Fibroblast of peridontal ligament (primary cell): ENCODE measurements around the gene FBP1.
"Not testable (repeated sequence)": the region's sequence is repeated elsewhere in the genome, so short reads cannot be mapped to it uniquely, and the experiment has no call there.

Experiments used
- DNase-seq: peaks from one replicate; pipeline ENCODE4 v3.0.0-alpha.2; 2010; ENCODE audit errors: extremely low read depth

FBP1 gene

DNA sequence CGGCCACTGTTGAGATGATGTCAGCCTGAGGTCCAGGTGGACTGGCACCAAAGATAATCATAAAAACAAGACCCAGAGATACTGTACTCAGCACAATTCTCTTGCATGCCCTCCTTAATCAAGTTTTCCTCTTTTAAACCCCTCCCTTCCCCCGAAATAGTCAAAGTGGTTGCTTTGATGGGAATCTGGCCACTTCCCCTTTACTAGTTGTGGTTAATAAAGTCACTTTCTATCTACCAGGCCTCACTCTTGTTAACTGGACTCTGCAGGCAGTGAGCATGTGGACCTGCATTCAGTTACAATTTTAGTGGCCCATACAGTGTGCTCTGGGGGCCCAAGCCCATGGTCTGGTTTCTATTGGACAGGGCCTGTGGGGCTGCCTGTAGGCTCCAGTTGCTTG lies 63.2 kb downstream of the FBP1 start:
- DNase-seq: no peak

DNA sequence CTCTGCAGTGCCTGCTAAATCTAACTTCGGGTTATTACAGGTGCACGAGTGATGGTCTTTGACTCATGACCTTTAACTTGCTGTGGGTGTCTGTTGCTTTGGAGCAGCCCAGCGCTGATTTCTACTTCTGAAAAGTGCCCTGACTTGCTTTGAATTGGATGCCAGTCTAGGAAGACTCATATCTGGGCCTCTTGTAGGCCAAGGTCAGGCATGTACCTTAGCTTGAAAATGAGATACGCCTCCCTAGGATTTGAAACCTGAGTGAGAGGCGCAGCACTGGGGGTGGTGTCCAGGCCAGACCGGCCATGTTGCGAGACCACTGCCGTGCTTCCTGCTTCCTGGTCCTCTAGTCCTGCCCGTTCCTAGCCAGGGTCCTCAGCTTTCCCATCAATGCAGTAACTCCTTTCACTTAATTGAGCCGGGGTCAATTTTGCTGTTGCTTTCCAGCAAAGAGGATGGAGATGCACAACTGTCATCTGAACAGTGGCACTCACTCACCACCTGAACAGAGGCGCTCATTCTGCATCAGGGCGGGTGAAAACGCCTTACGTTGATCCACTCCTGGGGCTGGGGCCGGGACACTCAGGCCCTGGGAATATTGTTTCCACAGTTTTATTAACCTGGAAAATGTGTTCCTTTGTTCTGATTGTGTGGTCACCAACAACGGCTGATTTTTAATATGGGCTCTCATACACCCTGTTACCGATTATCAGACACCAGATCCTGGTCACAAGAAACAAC lies 70.2 kb downstream of the FBP1 start:
- DNase-seq: no peak

DNA sequence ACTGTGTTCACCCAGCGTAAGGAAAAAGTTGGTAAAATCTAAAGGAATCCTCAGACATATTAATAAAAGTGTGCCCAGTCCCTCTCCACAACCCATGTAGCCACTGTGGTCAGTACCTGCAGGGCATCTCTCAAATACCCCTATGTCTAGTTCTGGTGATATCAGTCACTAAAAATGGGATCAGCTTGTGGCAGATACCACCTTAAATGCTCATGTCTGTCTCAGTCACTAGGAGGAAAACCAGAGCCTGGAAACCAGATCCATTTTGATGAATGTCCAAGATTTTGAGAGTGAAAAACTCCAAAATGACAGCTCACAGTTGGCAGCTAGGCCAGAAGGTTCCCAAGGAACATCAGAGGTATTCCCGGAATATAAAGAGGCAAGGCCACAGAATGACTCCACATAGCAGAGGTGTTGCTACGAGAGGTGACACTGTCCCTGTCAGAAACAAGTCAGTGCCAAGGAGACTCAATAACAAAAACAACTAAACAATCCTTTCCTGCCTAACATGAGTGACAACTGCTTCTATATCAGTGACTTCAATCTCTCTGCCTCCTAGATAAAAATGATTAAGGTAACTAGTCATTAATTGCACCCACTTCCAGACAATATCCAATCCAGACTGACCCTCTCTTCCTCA lies 70.9 kb downstream of the FBP1 start:
- no peak for DNase-seq

DNA sequence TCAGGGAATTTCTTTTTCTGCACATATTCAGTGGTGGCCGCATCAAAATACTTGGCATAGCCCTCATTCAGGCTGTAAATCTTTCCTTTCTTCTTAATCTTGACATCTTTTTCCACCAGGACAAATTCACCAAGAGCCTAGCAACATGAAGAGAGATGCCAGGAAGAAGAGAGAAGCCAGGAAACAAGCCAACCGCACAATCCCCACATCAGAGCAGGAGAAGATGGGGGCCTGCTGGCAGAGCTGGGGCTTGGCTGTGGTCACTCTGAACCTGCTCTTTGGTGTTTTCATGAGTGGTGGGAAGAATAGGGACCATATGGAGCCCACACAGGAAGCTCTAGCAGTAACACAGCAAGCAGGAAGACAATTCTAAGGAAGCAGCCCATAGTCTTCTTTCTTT lies 72.0 kb downstream of the FBP1 start:
- no peak for DNase-seq

DNA sequence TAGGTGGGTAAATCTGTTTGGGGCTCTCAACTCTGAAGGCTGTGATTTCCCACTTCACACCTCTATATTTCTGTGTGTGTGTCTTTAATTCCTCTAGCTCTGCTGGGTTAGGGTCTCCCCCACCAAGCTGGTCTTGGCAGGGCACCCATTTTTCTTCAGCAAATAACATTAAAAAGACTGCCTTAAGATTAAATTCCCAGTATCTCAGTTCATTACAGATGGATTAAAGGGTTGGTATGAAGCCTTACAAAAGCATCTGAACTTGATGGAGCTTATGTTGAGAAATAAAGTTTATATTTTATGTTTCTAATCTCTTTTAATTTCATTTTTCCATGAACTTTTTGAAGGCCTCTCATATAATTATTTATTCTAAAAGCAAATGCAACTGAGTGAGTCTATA lies 72.8 kb downstream of the FBP1 start:
- no peak for DNase-seq

DNA sequence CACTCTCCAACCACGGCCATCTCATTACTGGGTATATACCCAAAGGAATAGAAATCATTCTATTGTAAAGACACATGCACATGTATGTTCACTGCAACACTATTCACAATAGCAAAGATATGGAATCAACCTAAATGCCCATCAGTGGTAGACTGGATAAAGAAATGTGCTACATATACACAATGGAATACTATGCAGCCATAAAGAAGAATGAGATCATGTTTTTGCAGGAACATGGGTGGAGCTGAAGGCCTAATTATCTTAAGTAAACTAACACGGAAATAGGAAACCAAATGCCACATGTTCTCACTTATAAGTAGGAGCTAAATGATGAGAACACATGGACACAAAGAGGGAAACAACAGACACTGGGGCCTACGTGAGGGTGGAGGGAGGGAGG lies 75.0 kb downstream of the FBP1 start:
- DNase-seq: not testable (repeated sequence)

DNA sequence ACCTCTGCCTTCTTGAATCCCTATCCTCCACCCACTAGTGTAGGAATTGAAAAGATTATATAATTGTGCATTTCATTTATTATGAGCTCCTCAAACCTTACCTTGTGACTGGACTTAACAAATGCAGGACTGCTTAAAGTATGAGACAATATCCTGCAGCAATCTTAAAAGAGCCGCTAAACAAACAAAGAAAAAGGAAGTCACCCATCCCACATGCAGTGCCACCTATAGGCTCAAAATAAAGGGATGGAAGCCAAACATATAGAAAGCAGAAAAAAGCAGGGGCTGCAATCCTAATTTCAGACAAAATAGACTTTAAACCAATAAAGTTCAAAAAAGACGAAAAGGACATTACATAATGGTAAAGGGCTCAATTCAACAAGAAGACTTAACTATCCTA lies 75.8 kb downstream of the FBP1 start:
- no peak for DNase-seq

DNA sequence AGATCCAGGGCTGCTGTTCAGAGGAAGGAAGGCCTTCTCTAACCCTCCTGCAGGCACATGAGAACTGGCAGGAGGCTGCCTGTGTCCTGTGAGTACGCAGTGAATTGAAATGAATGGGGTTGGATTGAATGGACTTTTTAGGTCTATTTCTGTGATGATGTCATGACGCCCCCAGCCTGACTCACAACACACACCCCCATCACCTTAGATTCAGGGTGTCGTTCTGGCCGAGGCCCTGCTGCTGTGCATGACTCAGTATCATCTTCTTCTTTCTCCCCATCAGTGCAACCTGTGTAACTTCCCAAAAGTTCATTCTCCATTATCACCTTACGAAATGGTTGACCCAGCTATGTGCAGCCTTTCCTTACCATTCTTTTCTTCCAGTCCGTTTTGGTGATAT lies 79.1 kb downstream of the FBP1 start:
- DNase-seq: no peak

DNA sequence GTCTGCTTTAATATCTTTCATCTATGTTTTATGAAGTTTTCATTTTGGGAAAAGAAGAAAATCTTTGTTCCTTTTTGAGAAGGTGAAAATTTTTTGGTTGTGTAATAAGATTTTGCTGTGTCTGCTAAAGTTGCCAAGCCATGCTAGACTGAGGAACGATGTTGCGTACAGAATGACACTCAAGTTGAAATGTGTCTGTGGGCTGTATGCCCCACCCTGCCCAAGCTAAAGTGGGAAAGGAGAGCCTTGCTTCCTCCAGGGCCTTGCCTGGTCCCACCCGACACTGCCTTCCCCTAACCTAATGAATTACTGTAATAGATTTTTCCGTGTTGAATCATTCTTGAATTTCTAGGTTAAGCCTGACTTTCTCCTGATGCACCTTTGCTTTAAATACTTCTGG lies 81.9 kb downstream of the FBP1 start:
- no peak for DNase-seq

DNA sequence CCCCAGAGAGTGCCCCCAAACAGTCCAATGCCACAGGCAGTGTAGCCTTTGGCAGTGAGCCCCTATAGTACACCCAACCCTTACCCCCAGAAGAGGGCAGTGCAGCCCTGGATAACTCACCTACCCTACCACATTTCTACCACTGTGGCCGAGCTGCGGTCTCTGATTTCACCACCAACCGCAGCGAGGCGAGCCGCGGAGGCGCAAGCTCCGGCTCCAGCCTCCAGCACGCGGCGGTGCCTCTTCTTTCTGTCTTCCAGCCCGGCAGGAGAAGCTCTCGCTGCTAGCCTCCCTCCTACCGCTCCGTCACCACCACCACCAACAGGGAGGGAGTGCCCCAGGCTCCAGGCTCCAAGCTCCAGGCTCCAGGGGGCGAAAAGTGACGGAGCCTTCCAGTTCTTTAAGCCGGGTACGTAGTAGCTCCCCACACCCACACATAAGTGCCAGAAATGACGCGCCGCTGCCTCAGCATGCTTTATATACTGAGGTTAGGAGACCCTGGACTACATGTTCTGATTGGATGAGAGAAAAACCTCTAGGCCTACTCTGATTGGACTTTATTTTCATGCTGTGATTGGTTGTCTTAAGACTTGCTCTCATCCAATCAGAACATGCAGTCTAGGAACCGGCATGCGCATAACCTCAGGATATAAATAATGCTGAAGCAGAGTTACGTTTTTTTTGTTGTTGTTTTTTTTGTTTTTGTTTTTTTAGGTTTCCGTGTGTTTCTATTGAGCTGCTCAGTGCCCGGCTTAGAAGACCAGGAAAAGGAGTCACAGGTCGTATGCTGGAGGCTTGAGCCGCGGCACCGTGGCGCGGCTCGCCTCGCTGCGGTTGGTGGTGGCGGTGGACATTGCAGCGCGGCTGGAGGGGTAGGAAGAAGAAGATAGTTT lies 84.6 kb downstream of the FBP1 start, which contains the start of gene PCAT7:
PCAT7 (plus strand) TSS at position 645 of the 893 bp plus-strand sequence.
- no peak for DNase-seq

DNA sequence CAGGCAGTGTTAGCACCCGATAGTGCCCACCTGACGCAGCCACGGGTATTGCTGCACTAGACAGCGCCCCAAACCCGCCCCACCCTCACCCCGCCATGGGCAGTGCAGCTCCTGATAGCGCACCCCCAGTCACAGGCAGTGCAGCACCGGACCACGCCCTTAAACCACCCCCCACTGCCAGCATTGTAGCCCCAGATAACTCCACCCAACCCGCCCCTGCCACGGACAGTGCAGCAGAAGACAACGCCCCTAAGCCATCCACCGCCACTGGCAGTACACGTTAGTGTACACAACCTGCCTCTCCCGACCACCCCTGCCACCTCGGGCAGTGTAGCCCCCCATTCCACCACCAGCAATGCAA lies 85.3 kb downstream of the FBP1 start:
- DNase-seq: no peak
